GM12801 (cell line): ENCODE results near the gene ULK2.

Experiments used
- TF ChIP-seq, protein P1 (sequence below): IDR thresholded peaks from one replicate; pipeline ENCODE4 v1.5.1; 2011; ENCODE audit warnings: control low read depth; ENCODE audit not compliant: insufficient read length; ENCODE audit errors: extremely low read depth

The ULK2 gene

GRCh38 chr17:19736071-19736470 lies 131.7 kb downstream of the ULK2 start:
- TF ChIP-seq, protein P1, sequence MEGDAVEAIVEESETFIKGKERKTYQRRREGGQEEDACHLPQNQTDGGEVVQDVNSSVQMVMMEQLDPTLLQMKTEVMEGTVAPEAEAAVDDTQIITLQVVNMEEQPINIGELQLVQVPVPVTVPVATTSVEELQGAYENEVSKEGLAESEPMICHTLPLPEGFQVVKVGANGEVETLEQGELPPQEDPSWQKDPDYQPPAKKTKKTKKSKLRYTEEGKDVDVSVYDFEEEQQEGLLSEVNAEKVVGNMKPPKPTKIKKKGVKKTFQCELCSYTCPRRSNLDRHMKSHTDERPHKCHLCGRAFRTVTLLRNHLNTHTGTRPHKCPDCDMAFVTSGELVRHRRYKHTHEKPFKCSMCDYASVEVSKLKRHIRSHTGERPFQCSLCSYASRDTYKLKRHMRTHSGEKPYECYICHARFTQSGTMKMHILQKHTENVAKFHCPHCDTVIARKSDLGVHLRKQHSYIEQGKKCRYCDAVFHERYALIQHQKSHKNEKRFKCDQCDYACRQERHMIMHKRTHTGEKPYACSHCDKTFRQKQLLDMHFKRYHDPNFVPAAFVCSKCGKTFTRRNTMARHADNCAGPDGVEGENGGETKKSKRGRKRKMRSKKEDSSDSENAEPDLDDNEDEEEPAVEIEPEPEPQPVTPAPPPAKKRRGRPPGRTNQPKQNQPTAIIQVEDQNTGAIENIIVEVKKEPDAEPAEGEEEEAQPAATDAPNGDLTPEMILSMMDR = no peak

- TF ChIP-seq, protein P1 = no peak
Observed at GRCh38 chr17:19733953-19734526, 133.7 kb downstream of the ULK2 start.

DNA sequence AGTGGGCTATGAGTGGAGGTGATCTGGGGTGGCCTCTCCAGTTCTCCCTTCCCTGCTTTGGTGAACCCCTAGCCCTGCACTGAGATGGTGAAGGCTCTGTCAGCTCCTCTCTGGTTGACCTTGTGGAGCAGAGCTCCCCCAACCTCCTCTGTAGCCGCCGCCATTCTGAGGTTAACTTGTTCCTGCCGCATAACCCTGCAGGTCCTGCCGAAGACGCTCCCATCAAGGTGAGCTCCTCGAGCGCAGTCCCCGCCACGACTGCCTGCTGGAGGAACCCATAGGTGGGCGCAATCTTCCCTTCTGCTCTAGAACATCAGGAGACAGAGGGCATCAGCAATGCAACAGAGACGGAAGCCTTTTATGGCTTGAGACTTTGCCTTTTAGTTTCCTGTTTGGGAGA lies 136.1 kb downstream of the ULK2 start:
- TF ChIP-seq, protein P1 = no peak

- TF ChIP-seq, protein P1 = no peak
Observed at GRCh38 chr17:19730843-19731242, 136.9 kb downstream of the ULK2 start.

DNA sequence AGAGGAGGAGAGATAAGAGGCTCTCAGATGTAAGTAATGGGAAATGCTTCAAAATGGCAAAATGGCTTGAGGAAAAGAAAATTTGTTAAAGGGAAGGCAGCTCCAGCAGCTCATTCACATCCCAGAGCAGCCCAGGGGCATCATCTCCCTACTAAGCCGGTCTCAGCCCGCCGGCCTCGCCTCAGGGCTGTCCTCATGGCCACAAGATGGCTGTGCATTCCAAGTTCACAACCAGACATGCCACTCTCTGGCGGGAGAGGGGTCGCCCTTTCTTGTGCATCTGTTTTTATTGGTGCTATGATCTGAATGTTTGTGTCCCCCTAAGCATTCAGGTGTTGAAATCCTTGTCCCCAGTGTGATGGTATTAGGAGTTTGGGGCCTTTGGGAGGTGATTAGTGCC lies 137.8 kb downstream of the ULK2 start:
- TF ChIP-seq, protein P1 = no peak

- TF ChIP-seq, protein P1 = no peak
Observed at GRCh38 chr17:19728084-19728495, 139.6 kb downstream of the ULK2 start.

- TF ChIP-seq, protein P1 = no peak
Observed at GRCh38 chr17:19727501-19728078, 140.1 kb downstream of the ULK2 start.
